ENCODE measurements around the gene OR52N2. TPM values are rescaled to one million over a fixed set of nuclear protein-coding genes. Genes with fewer than 3 reads are reported as not detected.

Gene OR52N2
- total RNA-seq, 1 donor from 2014 or later, result not detected

Other genes starting within 250 kb of the OR52N2 start
- gene OR52B6, start 228.0 kb upstream of the OR52N2 start, total RNA-seq, result not detected
- 1.4 TPM for gene TRIM6, start 212.3 kb upstream of the OR52N2 start, total RNA-seq
- 6.1 TPM for gene TRIM34, start 183.9 kb upstream of the OR52N2 start, total RNA-seq
- 17.7 TPM for gene TRIM5, start 123.8 kb upstream of the OR52N2 start, total RNA-seq
- gene TRIM22, start 119.1 kb upstream of the OR52N2 start, total RNA-seq, result 58.5 TPM
- not detected for gene OR56B1, start 72.5 kb upstream of the OR52N2 start, total RNA-seq
- not detected for gene OR52N4, start 54.7 kb upstream of the OR52N2 start, total RNA-seq
- gene OR52N5, start 25.6 kb upstream of the OR52N2 start, total RNA-seq, result 0.29 TPM
- gene OR52N1, start 17.7 kb upstream of the OR52N2 start, total RNA-seq, result 1.00 TPM
- gene OR52E6, start 33.0 kb downstream of the OR52N2 start, total RNA-seq, result not detected
- gene OR52E8, start 48.8 kb downstream of the OR52N2 start, total RNA-seq, result not detected
- gene OR52E4, start 71.7 kb downstream of the OR52N2 start, total RNA-seq, result not detected
- gene OR52E5, start 84.3 kb downstream of the OR52N2 start, total RNA-seq, result not detected
- not detected for gene OR56A3, start 133.3 kb downstream of the OR52N2 start, total RNA-seq
- gene OR56A5, start 159.6 kb downstream of the OR52N2 start, total RNA-seq, result not detected
- gene OR52L1, start 178.1 kb downstream of the OR52N2 start, total RNA-seq, result not detected
- not detected for gene OR56A4, start 198.0 kb downstream of the OR52N2 start, total RNA-seq
- 0.03 TPM for gene OR56A1, start 221.8 kb downstream of the OR52N2 start, total RNA-seq

Data from mesenteric fat pad (tissue), 1 donor.